HepG2 (cell line): ENCODE measurements around the gene CLMP.

Source experiments
- ASH2L ChIP-seq: fragments of 300-600, 200-600 bp; sonication (generic); IDR thresholded peaks from 2 replicates; pipeline ENCODE4 v1.7.0; 2017; ENCODE audit warnings: low read depth, mild to moderate bottlenecking, moderate library complexity, mixed read lengths, low read length; ENCODE audit not compliant: insufficient read length
- POLR2AphosphoS5 ChIP-seq: IDR thresholded peaks from 2 replicates; pipeline ENCODE4 v1.6.1; 2012; ENCODE audit warnings: low read depth, low read length
- SP2 ChIP-seq: sonication (generic); formaldehyde crosslinking; IDR thresholded peaks from 2 replicates; pipeline ENCODE4 v1.5.1; 2020; ENCODE audit warnings: mild to moderate bottlenecking, missing genetic modification reagents
- TF ChIP-seq, protein P1 (sequence below): sonication (generic); formaldehyde crosslinking; IDR thresholded peaks from 2 replicates; pipeline ENCODE4 v1.5.1; 2020; ENCODE audit warnings: missing genetic modification reagents, mild to moderate bottlenecking, borderline replicate concordance

DNA sequence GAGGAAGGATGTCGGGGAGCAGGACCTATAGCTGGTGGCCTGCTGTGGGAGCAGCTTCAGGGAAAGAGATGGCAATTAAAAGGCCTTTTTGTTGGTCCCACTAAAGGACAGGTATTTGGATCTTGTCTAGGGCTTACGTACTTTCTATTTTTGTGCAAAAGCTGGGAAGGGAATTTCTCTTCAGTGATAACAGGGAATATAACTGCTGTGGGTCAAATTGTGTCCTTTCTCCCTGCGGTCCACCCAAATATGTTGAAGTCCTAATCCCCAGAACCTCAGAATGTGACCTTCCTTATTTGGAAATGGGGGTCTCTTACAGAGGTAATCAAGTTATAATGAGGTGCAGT lies 147.1 kb downstream of the CLMP start:
- TF ChIP-seq, protein P1, sequence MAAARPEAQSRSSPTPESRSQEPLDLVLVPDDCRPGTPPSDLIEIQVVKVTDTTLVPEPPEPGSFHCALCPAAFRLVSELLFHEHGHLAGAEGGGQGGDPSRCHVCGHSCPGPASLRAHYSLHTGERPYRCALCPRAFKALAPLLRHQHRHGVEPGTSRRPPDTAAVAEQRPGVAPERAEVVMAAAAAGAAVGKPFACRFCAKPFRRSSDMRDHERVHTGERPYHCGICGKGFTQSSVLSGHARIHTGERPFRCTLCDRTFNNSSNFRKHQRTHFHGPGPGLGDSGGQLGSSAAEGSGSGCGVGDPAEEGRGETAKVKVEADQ: no peak
- TF ChIP-seq SP2 (CRISPR knock-in tag) (no peak), POLR2AphosphoS5 (no peak), ASH2L (no peak)
